Activated CD4-positive, alpha-beta T cell treated with anti-CD3 and anti-CD28 coated beads for 24 hours (primary cell): ENCODE results near the gene MTF2.

Experiments used
- DNase-seq, 2 donors: peaks; one replicate each; pipeline ENCODE4 v3.0.0-alpha.2; 2020; ENCODE audit warnings: low read depth in 2 of 2

The MTF2 gene

GRCh38 chr1:93186667-93187066, 107.6 kb downstream of the MTF2 start:
- DNase-seq, result no peak
